GM13977 (cell line): Measurements from ENCODE around the gene CCDC194.

Source experiments
- DNase-seq: peaks from one replicate; pipeline ENCODE4 v3.0.0; 2012; ENCODE audit warnings: low spot score
- in situ Hi-C: fragments of 300-500 bp; cut with MboI; formaldehyde crosslinking; loops from one replicate; pipeline ENCODE4 v1.12.0; 2022; ENCODE audit warnings: low sequenced_read_pairs, low pct_unique_long_range_greater_than_20kb, mixed read lengths, inconsistent platforms; ENCODE audit not compliant: unreplicated experiment
- TF ChIP-seq, protein P1 (sequence below): IDR thresholded peaks from 2 replicates; pipeline ENCODE4 v1.5.1; 2012; ENCODE audit warnings: mild to moderate bottlenecking, control low read depth; ENCODE audit not compliant: insufficient read depth; ENCODE audit errors: extremely low read depth, missing control alignments

Gene CCDC194

DNA sequence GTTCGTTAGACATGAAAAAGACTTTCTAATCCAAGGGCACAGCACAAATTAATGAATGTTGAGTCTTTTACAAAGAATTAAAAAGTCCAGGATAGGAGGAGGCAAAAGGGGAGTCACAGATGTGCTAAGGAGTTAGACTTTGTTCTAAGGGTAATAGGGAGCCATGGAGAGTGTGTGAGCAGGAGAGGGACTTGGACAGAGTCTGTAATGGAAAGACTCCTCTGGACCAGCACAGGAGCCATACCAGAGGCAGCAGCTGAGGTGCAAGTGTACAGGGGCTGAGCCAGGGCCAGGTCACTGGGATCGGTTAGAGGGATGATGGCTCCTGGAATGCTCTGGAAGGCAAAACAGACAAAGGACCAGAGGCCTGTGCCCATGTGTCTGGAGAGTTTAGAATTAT, 46.1 kb downstream of the CCDC194 start:
- in situ Hi-C loops: loop anchor here (5.0 kb wide), 1 partner anchor 39 kb away; no protein-coding TSS in a partner anchor
- no peak for DNase-seq
- TF ChIP-seq, protein P1, sequence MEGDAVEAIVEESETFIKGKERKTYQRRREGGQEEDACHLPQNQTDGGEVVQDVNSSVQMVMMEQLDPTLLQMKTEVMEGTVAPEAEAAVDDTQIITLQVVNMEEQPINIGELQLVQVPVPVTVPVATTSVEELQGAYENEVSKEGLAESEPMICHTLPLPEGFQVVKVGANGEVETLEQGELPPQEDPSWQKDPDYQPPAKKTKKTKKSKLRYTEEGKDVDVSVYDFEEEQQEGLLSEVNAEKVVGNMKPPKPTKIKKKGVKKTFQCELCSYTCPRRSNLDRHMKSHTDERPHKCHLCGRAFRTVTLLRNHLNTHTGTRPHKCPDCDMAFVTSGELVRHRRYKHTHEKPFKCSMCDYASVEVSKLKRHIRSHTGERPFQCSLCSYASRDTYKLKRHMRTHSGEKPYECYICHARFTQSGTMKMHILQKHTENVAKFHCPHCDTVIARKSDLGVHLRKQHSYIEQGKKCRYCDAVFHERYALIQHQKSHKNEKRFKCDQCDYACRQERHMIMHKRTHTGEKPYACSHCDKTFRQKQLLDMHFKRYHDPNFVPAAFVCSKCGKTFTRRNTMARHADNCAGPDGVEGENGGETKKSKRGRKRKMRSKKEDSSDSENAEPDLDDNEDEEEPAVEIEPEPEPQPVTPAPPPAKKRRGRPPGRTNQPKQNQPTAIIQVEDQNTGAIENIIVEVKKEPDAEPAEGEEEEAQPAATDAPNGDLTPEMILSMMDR: no peak

DNA sequence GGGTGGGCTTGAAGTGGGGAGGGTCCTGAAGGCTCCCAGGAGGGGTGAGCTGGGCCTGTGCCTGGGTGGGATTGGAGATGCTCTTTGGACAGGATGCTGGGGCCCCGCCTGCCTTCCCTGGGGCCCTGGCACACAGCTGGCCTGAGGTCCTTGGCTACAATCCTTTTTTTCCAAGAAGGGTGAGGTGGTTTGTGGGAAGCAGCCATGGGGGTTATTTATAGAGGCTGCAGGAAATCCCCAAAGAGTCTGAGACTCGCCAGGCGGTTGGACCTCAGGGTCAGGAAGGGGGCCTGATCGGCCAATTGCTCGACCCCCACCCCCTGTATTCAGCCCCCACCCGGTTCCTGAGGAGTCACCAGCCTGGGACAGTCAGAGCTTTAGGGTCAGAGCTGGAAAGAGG, 46.6 kb downstream of the CCDC194 start:
- TF ChIP-seq, protein P1: no peak
- no peak for DNase-seq
- in situ Hi-C loops: loop anchor here (5.0 kb wide), 1 partner anchor 40 kb away; no protein-coding TSS in a partner anchor

DNA sequence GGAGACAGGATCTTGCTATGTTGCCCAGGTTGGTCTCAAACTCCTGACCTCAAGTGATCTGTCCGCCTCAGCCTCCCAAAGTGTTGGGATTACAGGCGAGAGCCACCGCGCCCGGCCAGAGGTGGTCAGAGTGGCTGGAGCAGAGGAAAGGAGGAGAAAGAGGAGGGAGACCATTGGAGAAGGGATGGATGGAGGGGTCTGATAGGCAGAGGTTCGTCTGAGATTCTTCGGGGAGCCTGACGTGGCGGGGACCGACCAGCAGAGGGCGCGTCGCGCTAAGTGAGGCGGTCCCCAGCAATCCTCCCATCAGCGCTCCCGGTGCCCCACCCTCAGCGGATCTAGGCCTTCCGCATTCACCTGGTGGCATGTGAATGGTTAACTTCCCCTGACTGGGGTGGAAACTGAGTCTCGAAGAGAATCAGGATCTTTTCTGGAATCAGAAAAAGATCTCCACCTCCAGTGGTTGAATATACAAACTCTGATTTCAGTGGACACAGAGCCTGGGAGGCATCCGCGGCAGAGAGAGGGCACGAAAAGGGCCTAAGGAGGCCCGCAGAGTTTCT, 47.8 kb downstream of the CCDC194 start:
- in situ Hi-C loops: loop anchor here (5.0 kb wide), 1 partner anchor 41 kb away; no protein-coding TSS in a partner anchor
- TF ChIP-seq, protein P1: peak; percentile 97
- peak; percentile 88 for DNase-seq

DNA sequence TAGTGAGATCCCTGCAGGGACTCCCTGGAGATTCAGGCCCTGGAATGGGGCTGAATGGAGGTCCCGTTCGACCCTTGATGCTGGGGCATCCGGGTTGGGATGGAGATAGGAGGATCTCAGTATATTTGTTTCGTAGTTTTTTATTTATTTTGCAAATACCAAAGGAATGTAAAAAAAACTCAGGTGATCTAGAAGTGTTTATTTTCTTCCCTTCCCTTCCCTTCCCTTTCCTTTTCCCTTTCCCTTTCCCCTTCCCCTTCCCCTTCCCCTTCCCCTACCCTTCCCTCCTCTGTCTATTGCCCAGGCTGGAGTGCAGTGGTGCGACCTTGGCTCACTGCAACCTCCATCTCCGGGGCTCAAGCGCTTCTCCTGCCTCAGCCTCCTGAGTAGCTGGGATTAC, 52.2 kb downstream of the CCDC194 start:
- DNase-seq: no peak
- TF ChIP-seq, protein P1: no peak
- in situ Hi-C loops: no loop called here

DNA sequence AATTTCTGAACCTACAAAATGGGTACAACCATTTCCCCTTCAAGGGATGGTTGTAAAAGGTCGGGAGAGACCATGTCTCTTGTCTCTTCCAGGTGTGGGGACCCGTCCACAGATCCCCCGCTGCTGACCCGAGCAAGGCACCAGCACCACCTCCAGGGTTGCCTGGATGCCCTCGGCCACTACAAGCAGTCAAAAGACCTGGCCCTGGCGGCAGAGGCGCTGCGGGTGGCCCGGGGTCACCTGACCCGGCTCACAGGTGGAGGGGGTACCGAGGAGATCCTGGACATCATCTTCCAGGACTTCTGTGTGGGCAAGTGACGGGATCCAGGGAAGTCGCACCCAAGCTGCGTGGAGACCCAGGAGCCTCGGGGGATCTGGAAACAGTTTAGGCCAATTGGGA, 52.6 kb downstream of the CCDC194 start:
- TF ChIP-seq, protein P1: no peak
- DNase-seq: no peak
- in situ Hi-C loops: no loop called here

DNA sequence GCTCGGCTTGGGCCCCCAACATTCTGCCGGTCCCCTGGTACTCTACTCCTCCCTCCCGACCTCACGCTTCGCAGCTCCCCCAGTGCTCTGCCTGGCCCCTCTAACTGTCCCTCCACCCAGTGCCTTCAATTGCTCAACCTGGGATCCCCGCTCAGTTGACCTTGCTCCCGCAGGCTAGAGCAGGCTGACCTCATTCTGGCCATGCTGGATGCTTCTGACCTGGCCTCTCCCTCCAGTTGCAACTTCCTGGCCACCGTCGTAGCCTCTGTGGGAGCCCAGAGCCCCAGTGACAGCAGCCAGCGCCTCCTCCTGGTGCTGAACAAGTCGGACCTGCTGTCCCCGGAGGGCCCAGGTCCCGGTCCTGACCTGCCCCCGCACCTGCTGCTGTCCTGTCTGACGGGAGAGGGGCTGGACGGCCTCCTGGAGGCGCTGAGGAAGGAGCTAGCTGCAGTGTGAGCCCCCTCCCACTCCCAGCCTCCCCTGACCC, 53.1 kb downstream of the CCDC194 start:
- TF ChIP-seq, protein P1: no peak
- in situ Hi-C loops: no loop called here
- no peak for DNase-seq
